HepG2 (cell line): ENCODE results near the gene MAP4K3. TPM values are rescaled to one million over a fixed set of nuclear protein-coding genes. Genes with fewer than 3 reads are reported as not detected.

ENCODE experiments used
- ATF7 ChIP-seq, 2 experiments: fragments of 450-650 bp in 1 of 2; sonication (generic) in 1 of 2; formaldehyde crosslinking in 1 of 2; IDR thresholded peaks; 2 replicates each; pipeline versions ENCODE4 v1.4.0 to v1.6.1; 2016 to 2020; ENCODE audit warnings: antibody characterized with exemption in 1 of 2, mild to moderate bottlenecking in 1 of 2, missing genetic modification reagents in 1 of 2
- CHD4 ChIP-seq: fragments of 200-600 bp; sonication (generic); IDR thresholded peaks from 2 replicates; pipeline ENCODE4 v1.7.0; 2017; ENCODE audit warnings: mild to moderate bottlenecking, low read length, borderline replicate concordance
- EP300 ChIP-seq, 3 experiments: sonication (generic) in 1 of 3; formaldehyde crosslinking in 1 of 3; IDR thresholded peaks; 2 replicates each; pipeline versions ENCODE4 v1.5.1 to v1.6.1; 2011 to 2020; ENCODE audit warnings: low read depth in 2 of 3, low read length in 2 of 3, borderline replicate concordance in 1 of 3, improper control_type of control experiment in 1 of 3, mild to moderate bottlenecking in 1 of 3, missing genetic modification reagents in 1 of 3, moderate library complexity in 1 of 3
- ESRRA ChIP-seq: sonication (generic); formaldehyde crosslinking; IDR thresholded peaks from 2 replicates; pipeline ENCODE4 v1.5.1; 2020; ENCODE audit warnings: mild to moderate bottlenecking, low read depth, missing genetic modification reagents
- ETS1 ChIP-seq: sonication (generic); formaldehyde crosslinking; IDR thresholded peaks from 2 replicates; pipeline ENCODE4 v1.4.0; 2020; ENCODE audit warnings: missing genetic modification reagents
- HOXA7 ChIP-seq: sonication (generic); formaldehyde crosslinking; IDR thresholded peaks from 2 replicates; pipeline ENCODE4 v1.8.1; 2022; ENCODE audit warnings: mild to moderate bottlenecking, missing genetic modification reagents, moderate library complexity
- JUND ChIP-seq: sonication (generic); formaldehyde crosslinking; IDR thresholded peaks from 2 replicates; pipeline ENCODE4 v1.8.0; 2022; ENCODE audit warnings: mild to moderate bottlenecking, missing genetic modification reagents
- KDM5A ChIP-seq: fragments of 200-600 bp; sonication (generic); IDR thresholded peaks from 2 replicates; pipeline ENCODE4 v1.7.0; 2018; ENCODE audit warnings: antibody characterized with exemption, mild to moderate bottlenecking, low read length, borderline replicate concordance
- KLF6 ChIP-seq: IDR thresholded peaks from 2 replicates; pipeline ENCODE4 v1.8.0; 2016; ENCODE audit warnings: missing biosample characterization, missing genetic modification reagents
- MEF2D ChIP-seq: sonication (generic); formaldehyde crosslinking; IDR thresholded peaks from 2 replicates; pipeline ENCODE4 v1.5.1; 2020; ENCODE audit warnings: mild to moderate bottlenecking, missing genetic modification reagents
- POGZ ChIP-seq: sonication (generic); formaldehyde crosslinking; IDR thresholded peaks from 2 replicates; pipeline ENCODE4 v1.4.0; 2020; ENCODE audit warnings: mild to moderate bottlenecking, missing genetic modification reagents
- POLR2A ChIP-seq, 2 experiments: IDR thresholded peaks; 2 replicates each; pipeline ENCODE4 v1.6.1; 2011; ENCODE audit warnings: low read depth in 2 of 2, low read length in 2 of 2, mild to moderate bottlenecking in 1 of 2, moderate library complexity in 1 of 2; ENCODE audit not compliant: insufficient read depth in 1 of 2
- SALL1 ChIP-seq: sonication (generic); formaldehyde crosslinking; IDR thresholded peaks from 2 replicates; pipeline ENCODE4 v1.8.0; 2022; ENCODE audit warnings: mild to moderate bottlenecking, missing genetic modification reagents
- ZBTB49 ChIP-seq: sonication (generic); formaldehyde crosslinking; IDR thresholded peaks from 2 replicates; pipeline ENCODE4 v1.4.0; 2020; ENCODE audit warnings: missing genetic modification reagents, borderline replicate concordance
- ZFP36L2 ChIP-seq: sonication (generic); formaldehyde crosslinking; IDR thresholded peaks from 2 replicates; pipeline ENCODE4 v1.4.0; 2020; ENCODE audit warnings: missing genetic modification reagents
- ZNF253 ChIP-seq: sonication (generic); formaldehyde crosslinking; IDR thresholded peaks from 2 replicates; pipeline ENCODE4 v1.8.0; 2022; ENCODE audit warnings: mild to moderate bottlenecking, missing genetic modification reagents, borderline replicate concordance
- ZNF567 ChIP-seq: sonication (generic); formaldehyde crosslinking; IDR thresholded peaks from 2 replicates; pipeline ENCODE4 v1.8.1; 2023; ENCODE audit warnings: mild to moderate bottlenecking, missing genetic modification reagents, borderline replicate concordance
- ZNF670 ChIP-seq: sonication (generic); formaldehyde crosslinking; IDR thresholded peaks from 2 replicates; pipeline ENCODE4 v1.8.0; 2022; ENCODE audit warnings: mild to moderate bottlenecking, missing genetic modification reagents, borderline replicate concordance
- ZNF816 ChIP-seq: sonication (generic); formaldehyde crosslinking; IDR thresholded peaks from 2 replicates; pipeline ENCODE4 v1.8.0; 2022; ENCODE audit warnings: missing genetic modification reagents, mild to moderate bottlenecking, borderline replicate concordance
- polyA plus RNA-seq, 8 experiments: library from polyadenylated mRNA; depleted of rRNA in 3 of 8; stranded (reverse) in 7 of 8; unstranded in 1 of 8; fragments of >200 nt; fragmentation: Illumina TruSeq in 4 of 8; extraction: Trizol in 4 of 8; gene quantifications; 2 replicates each; pipeline versions ENCODE4 v1.2.1 to v1.2.3, GENCODE V29; 2011 to 2016; ENCODE audit warnings: low read depth in 4 of 8, missing spikeins in 1 of 8, mixed read lengths in 1 of 8; ENCODE audit not compliant: insufficient read depth in 1 of 8
- total RNA-seq, 5 experiments: library from RNA; depleted of rRNA; stranded (reverse); fragments of >200 nt; fragmentation: Illumina TruSeq; extraction: Trizol; gene quantifications; 2 replicates each; pipeline ENCODE4 v1.2.3, GENCODE V29; 2016; ENCODE audit warnings: low read depth in 1 of 5
- TF ChIP-seq, protein P1 (sequence below), 2 experiments: sonication (generic) in 1 of 2; formaldehyde crosslinking in 1 of 2; IDR thresholded peaks; 2 replicates each; pipeline versions ENCODE4 v1.4.0 to v1.6.1; 2018 to 2020; ENCODE audit warnings: missing genetic modification reagents in 2 of 2, borderline replicate concordance in 1 of 2, low read depth in 1 of 2, mild to moderate bottlenecking in 1 of 2, missing biosample characterization in 1 of 2
- TF ChIP-seq, protein P2 (sequence below), 2 experiments: fragments of 450-650 bp in 1 of 2; sonication (generic) in 1 of 2; formaldehyde crosslinking; IDR thresholded peaks; 2 replicates each; pipeline versions ENCODE4 v1.5.0 to v1.8.0; 2020 to 2022; ENCODE audit warnings: mild to moderate bottlenecking in 1 of 2, missing genetic modification reagents in 1 of 2

MAP4K3 gene
- total and polyA plus RNA-seq, 2 of the 13 experiments (the other 11 are each of a cell fraction or from before 2014, with no cell fraction given): 45.9 to 53.2 TPM

- no peak for TF ChIP-seq ZBTB49 (CRISPR knock-in tag)
- no peak for TF ChIP-seq ATF7 (IDR thresholded peaks at IDR 0.05)
- TF ChIP-seq ATF7 (CRISPR knock-in tag; IDR thresholded peaks at IDR 0.05): no peak
- no peak for TF ChIP-seq POLR2A (IDR thresholded peaks at IDR 0.05; ENCODE audit: insufficient read depth in 1 of 2, low read depth in 2 of 2, low read length in 2 of 2)
- TF ChIP-seq ETS1 (CRISPR knock-in tag): no peak
- TF ChIP-seq KDM5A: peak; percentile 27; the same call in 1 of the 2 replicates
- peak; percentile 20; the same call in 1 of the 2 replicates for TF ChIP-seq ZNF670 (CRISPR knock-in tag)
- no peak for TF ChIP-seq HOXA7
- 0 out of 2 replicates have a peak, but pooled peaks have one; percentile 30 for TF ChIP-seq ZNF567 (CRISPR knock-in tag)
- 0 out of 2 replicates have a peak, but pooled peaks have one; percentile 28 for TF ChIP-seq ESRRA
- TF ChIP-seq POGZ (CRISPR knock-in tag): 0 out of 2 replicates have a peak, but pooled peaks have one; percentile 39
- no peak for TF ChIP-seq ZFP36L2 (CRISPR knock-in tag)
- TF ChIP-seq, protein P1, sequence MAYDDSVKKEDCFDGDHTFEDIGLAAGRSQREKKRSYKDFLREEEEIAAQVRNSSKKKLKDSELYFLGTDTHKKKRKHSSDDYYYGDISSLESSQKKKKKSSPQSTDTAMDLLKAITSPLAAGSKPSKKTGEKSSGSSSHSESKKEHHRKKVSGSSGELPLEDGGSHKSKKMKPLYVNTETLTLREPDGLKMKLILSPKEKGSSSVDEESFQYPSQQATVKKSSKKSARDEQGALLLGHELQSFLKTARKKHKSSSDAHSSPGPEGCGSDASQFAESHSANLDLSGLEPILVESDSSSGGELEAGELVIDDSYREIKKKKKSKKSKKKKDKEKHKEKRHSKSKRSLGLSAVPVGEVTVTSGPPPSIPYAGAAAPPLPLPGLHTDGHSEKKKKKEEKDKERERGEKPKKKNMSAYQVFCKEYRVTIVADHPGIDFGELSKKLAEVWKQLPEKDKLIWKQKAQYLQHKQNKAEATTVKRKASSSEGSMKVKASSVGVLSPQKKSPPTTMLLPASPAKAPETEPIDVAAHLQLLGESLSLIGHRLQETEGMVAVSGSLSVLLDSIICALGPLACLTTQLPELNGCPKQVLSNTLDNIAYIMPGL (CRISPR knock-in tag; IDR thresholded peaks at IDR 0.05; ENCODE audit: borderline replicate concordance in 1 of 2, low read depth in 1 of 2): 0 out of 4 replicates have a peak, but pooled peaks of 1 of the 2 experiments have one; percentile 47
- no peak for TF ChIP-seq ZNF253
- peak; percentile 68; the same call in 1 of the 2 replicates for TF ChIP-seq ZNF816 (CRISPR knock-in tag)
- 0 out of 2 replicates have a peak, but pooled peaks have one; percentile 54 for TF ChIP-seq CHD4
- TF ChIP-seq SALL1 (CRISPR knock-in tag): peak; percentile 55; the same call in 1 of the 2 replicates
- no peak for TF ChIP-seq KLF6 (CRISPR knock-in tag)
- peak; percentile 4; the same call in 1 of the 2 replicates for TF ChIP-seq MEF2D
- TF ChIP-seq EP300 (IDR thresholded peaks at IDR 0.05; ENCODE audit: low read depth in 2 of 2, low read length in 2 of 2): 0 out of 4 replicates have a peak, but pooled peaks of 1 of the 2 experiments have one; percentile 22
- TF ChIP-seq EP300 (CRISPR knock-in tag; IDR thresholded peaks at IDR 0.05; ENCODE audit: borderline replicate concordance): no peak
- TF ChIP-seq JUND (CRISPR knock-in tag): no peak
- TF ChIP-seq, protein P2, sequence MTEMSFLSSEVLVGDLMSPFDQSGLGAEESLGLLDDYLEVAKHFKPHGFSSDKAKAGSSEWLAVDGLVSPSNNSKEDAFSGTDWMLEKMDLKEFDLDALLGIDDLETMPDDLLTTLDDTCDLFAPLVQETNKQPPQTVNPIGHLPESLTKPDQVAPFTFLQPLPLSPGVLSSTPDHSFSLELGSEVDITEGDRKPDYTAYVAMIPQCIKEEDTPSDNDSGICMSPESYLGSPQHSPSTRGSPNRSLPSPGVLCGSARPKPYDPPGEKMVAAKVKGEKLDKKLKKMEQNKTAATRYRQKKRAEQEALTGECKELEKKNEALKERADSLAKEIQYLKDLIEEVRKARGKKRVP (CRISPR knock-in tag; IDR thresholded peaks at IDR 0.05): no peak
These were observed 208.5 kb downstream of the MAP4K3 start (continued) for GRCh38 chr2:39228413-39229209.
